Kidney (tissue), 14 donors: ENCODE data around the gene KCNT2. TPM values are rescaled to one million over a fixed set of nuclear protein-coding genes. Genes with fewer than 3 reads are reported as not detected.

ENCODE experiments used
- DNase-seq, 5 donors: peaks; one replicate each; pipeline ENCODE4 v3.0.0-alpha.2; 2013 to 2020
- FAIRE-seq: peaks from 2 replicates; lab custom pipeline; 2012; peaks lifted over from hg19 to GRCh38; lab: Jason Lieb, UNC
- H3K27ac ChIP-seq, 2 donors: one replicate each; pipeline ENCODE4 v1.7.0; 2013; ENCODE audit warnings: low read depth in 2 of 2, low read length in 2 of 2, inconsistent platforms in 1 of 2
- H3K27me3 ChIP-seq: one replicate; pipeline ENCODE4 v1.7.1; 2013; ENCODE audit warnings: low read length, inconsistent platforms; ENCODE audit not compliant: control insufficient read depth, insufficient read depth
- H3K36me3 ChIP-seq, 3 donors: one replicate each; pipeline versions ENCODE4 v1.7.0 to v1.7.1; 2013; ENCODE audit warnings: low read length in 3 of 3, control low read depth in 1 of 3, inconsistent platforms in 1 of 3; ENCODE audit not compliant: insufficient read depth in 3 of 3, control insufficient read depth in 2 of 3
- H3K4me1 ChIP-seq, 3 donors: one replicate each; pipeline versions ENCODE4 v1.7.0 to v1.7.1; 2013; ENCODE audit warnings: low read length in 3 of 3, inconsistent platforms in 1 of 3, low read depth in 1 of 3; ENCODE audit not compliant: control insufficient read depth in 2 of 3, insufficient read depth in 2 of 3
- H3K4me3 ChIP-seq, 3 donors: one replicate each; pipeline versions ENCODE4 v1.7.0 to v1.8.1; 2013; ENCODE audit warnings: low read length in 3 of 3, control low read depth in 1 of 3, inconsistent platforms in 1 of 3
- H3K9ac ChIP-seq, 3 donors: one replicate each; pipeline versions ENCODE4 v1.7.0 to v1.7.1; 2013; ENCODE audit warnings: low read length in 3 of 3, control low read depth in 1 of 3, inconsistent platforms in 1 of 3
- H3K9me3 ChIP-seq, 3 donors: one replicate each; pipeline versions ENCODE4 v1.7.0 to v1.7.1; 2013; ENCODE audit warnings: low read length in 3 of 3, control low read depth in 1 of 3, inconsistent platforms in 1 of 3; ENCODE audit not compliant: control insufficient read depth in 2 of 3, insufficient read depth in 1 of 3
- CTCF ChIP-seq: IDR thresholded peaks from 3 replicates; pipeline ENCODE4 v1.5.1; 2012; ENCODE audit warnings: mild to moderate bottlenecking, moderate library complexity, borderline replicate concordance; ENCODE audit not compliant: insufficient read depth; ENCODE audit errors: extremely low read depth
- intact Hi-C: fragments of 100-400 bp; cut with DNase I; formaldehyde crosslinking; loops from one replicate; pipeline ENCODE4 v1.11.1; 2022
- polyA plus RNA-seq: library from polyadenylated mRNA; stranded (reverse); fragments of 350-450 nt; fragmentation: Illumina TruSeq; extraction: RNeasy Lipid Tissue Mini Kit (QIAGEN cat#74804); gene quantifications from one replicate; pipeline ENCODE4 v1.2.3, GENCODE V29; 2014; ENCODE audit warnings: low read depth, low replicate concordance; ENCODE audit not compliant: insufficient read depth
- total RNA-seq: library from RNA; stranded (reverse); fragmentation: NEBNext Ultra II Directional; extraction: Animal tissue kit (Norgen Biotek cat#: 25700); gene quantifications from one replicate; pipeline ENCODE4 v1.2.1, GENCODE V29; 2021
- donor health status: control.
- donor health status: control.
- donor health status: control.
- donor health status: control.
- donor health status: control.
- donor health status: DM: yes; HTN: yes; CAD: no.
- donor health status: Normal renal cell carcinoma (clear cell type).

KCNT2 gene
- total and polyA plus RNA-seq, 2 donors from 2014 or later, result 0.39 to 6.3 TPM

- no peaks in the 10 kb centered on the region for H3K36me3 ChIP-seq
- no peak for FAIRE-seq
- H3K4me1 ChIP-seq, result no peaks in the 10 kb centered on the region
- H3K27ac ChIP-seq, result no peak overlapping the region
- H3K9ac ChIP-seq, result no peak overlapping the region
- DNase-seq, result no peak
- H3K4me3 ChIP-seq, result no peak overlapping the region
- intact Hi-C loops, result no loop called here
- TF ChIP-seq CTCF, result no peak
- H3K27me3 ChIP-seq, result no peaks in the 10 kb centered on the region
- H3K9me3 ChIP-seq, result no peaks in the 10 kb centered on the region
Measured at GRCh38 chr1:196209265-196209664, 399.0 kb downstream of the KCNT2 start.

- TF ChIP-seq CTCF, result no peak
- DNase-seq (no peak), FAIRE-seq (no peak)
- Histone ChIP-seq H3K9ac (no peak overlapping the region), H3K9me3 (no peaks in the 10 kb centered on the region), H3K4me1 (no peaks in the 10 kb centered on the region), H3K27ac (no peak overlapping the region), H3K27me3 (no peaks in the 10 kb centered on the region), H3K4me3 (no peak overlapping the region), H3K36me3 (no peaks in the 10 kb centered on the region)
- intact Hi-C loops, result no loop called here
Measured at GRCh38 chr1:196207612-196208217, 400.5 kb downstream of the KCNT2 start.

DNA sequence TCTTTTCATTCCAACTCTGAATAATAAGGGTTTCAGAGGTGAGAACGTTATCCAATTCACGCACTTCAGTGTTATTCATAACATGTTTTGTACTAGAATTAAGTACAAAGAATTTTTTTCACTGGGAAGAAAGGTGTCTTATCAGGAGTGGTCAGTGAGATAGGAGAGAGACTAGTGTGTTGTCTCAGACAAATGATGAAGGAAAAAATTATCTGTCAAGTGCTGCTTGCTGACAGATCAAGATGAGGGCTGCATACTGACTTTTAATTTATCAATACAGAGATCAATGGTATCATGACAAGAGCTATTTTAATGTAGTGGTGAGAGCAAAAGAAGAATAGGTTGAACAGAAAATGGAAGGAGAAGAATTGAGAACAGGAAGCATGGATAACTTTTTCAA is 402.4 kb downstream of the KCNT2 start:
- no peak for TF ChIP-seq CTCF
- Histone ChIP-seq H3K27ac (no peak overlapping the region), H3K4me3 (no peak overlapping the region), H3K9me3 (no peaks in the 10 kb centered on the region), H3K4me1 (no peaks in the 10 kb centered on the region), H3K27me3 (no peaks in the 10 kb centered on the region), H3K36me3 (no peaks in the 10 kb centered on the region), H3K9ac (no peak overlapping the region)
- intact Hi-C loops, result no loop called here
- FAIRE-seq, result no peak
- no peak for DNase-seq

GRCh38 chr1:196196486-196196885 is 411.8 kb downstream of the KCNT2 start:
- no peaks in the 10 kb centered on the region for H3K27me3 ChIP-seq
- H3K4me3 ChIP-seq, result no peak overlapping the region
- FAIRE-seq, result no peak
- intact Hi-C loops, result no loop called here
- TF ChIP-seq CTCF, result no peak
- peaks cover 0 to 2% (median 0%) of the 10 kb centered on the region in 3 donors for H3K9me3 ChIP-seq
- H3K36me3 ChIP-seq, result no peaks in the 10 kb centered on the region
- DNase-seq, result no peak
- H3K4me1 ChIP-seq, result no peaks in the 10 kb centered on the region
- H3K9ac ChIP-seq, result no peak overlapping the region
- H3K27ac ChIP-seq, result no peak overlapping the region
